ENCODE data around the gene MS4A7. TPM values are rescaled to one million over a fixed set of nuclear protein-coding genes. Genes with fewer than 3 reads are reported as not detected.

The MS4A7 gene
- total RNA-seq, 1 experiment from 2014 or later = 0.22 TPM

DNA sequence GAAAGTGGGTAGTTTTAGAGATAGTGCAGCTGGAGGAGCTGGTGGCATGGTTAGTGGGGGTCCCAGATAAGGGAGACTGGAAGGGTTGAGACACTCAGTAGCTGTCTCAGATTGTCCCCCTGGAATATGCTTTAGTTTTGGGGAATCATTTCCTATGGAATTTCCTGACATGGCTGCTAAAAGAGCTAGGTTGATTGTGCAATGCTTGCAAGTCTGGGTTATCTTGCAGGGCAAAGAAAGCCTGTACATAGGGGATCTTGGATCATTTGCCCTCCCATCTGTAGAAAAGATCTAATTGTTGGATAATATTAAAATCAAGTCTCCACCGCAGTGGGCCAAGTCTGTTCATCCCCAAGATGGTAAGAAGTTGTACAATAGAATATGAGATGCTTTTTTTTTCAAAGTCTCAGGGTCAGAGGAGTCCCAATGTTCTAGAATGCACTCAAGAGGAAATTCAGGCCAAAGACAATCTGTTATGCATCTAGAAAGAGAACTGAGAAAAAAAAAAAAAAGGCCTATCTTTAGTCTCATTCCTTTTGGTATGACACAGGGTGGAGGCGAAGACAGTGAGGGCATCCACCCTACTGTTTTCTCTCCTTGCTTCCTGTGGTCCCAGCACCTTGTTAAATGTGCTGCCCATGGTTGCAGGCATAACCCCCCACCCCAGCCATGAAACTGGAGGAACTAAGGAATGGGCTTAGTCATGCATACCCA lies 31.1 kb upstream of the MS4A7 start:
- Histone ChIP-seq H3K9me3 (ENCODE audit: control insufficient read depth in 1 of 2, insufficient read depth in 1 of 2, low read depth in 1 of 2, low read length in 2 of 2) (no peaks in the 10 kb centered on the region), H3K36me3 (ENCODE audit: control insufficient read depth in 1 of 2, insufficient read depth in 2 of 2, low read length in 2 of 2) (no peaks in the 10 kb centered on the region), H3K4me2 (ENCODE audit: low read length) (no peak overlapping the region), H3K9me2 (ENCODE audit: insufficient read depth) (no peaks in the 10 kb centered on the region), H3K4me3 (replicated peaks in 1 of 2; ENCODE audit: low read depth in 1 of 2, low read length in 2 of 2) (no peak overlapping the region), H3K9ac (ENCODE audit: low read length) (no peak overlapping the region), H2AFZ (ENCODE audit: low read depth, low read length, poor library complexity, severe bottlenecking) (no peak overlapping the region), H3K27me3 (ENCODE audit: insufficient read depth, low read length) (no peaks in the 10 kb centered on the region; the same call in 1 of the 2 replicates), H3K4me1 (ENCODE audit: control insufficient read depth in 1 of 2, insufficient read depth in 2 of 2, low read length in 2 of 2) (no peaks in the 10 kb centered on the region), H4K20me1 (ENCODE audit: insufficient read depth) (no peaks in the 10 kb centered on the region), H3K27ac (ENCODE audit: low read depth, low read length) (no peak overlapping the region), H3K79me2 (ENCODE audit: insufficient read depth, low read length) (no peaks in the 10 kb centered on the region)
- ATAC-seq (no peak), DNase-seq (ENCODE audit: low read depth, low spot score) (no peak)
- no TSS peak for BruUV-seq (replicated peaks)
- ChIA-PET POLR2A (no interaction called here), CTCF (interaction anchor here (1.2 kb wide), 1 partner anchor 416 kb away, joined by 5 read pairs; no protein-coding TSS in a partner anchor), RAD21 (ENCODE audit: low non-redundant PET in 1 of 2, low total read pairs in 2 of 2, uncharacterized antibody in 2 of 2, unreplicated experiment in 2 of 2) (no interaction called here)
- intact Hi-C loops (cut with micrococcal nuclease) = no loop called here
- TF ChIP-seq POLR2A (IDR thresholded peaks at IDR 0.05; ENCODE audit: borderline replicate concordance, extremely low read depth, insufficient read depth, insufficient read length) (no peak), EZH2 (IDR thresholded peaks at IDR 0.05) (no peak), ZNF274 (IDR thresholded peaks at IDR 0.05; ENCODE audit: low read depth, low read length) (no peak), TCF7L2 (IDR thresholded peaks at IDR 0.05; ENCODE audit: borderline replicate concordance, extremely low read depth, insufficient read depth, insufficient read length) (no peak), SP1 (IDR thresholded peaks at IDR 0.05; ENCODE audit: low read depth) (no peak), SRF (IDR thresholded peaks at IDR 0.05; ENCODE audit: low read depth) (no peak)

- no peak for DNase-seq (ENCODE audit: low read depth, low spot score)
Observed at GRCh38 chr11:60348116-60348515, 30.2 kb upstream of the MS4A7 start.

More at GRCh38 chr11:60348116-60348515, 30.2 kb upstream of the MS4A7 start:
- intact Hi-C loops (cut with micrococcal nuclease) = no loop called here
- H3K9me2 ChIP-seq (ENCODE audit: insufficient read depth) = no peaks in the 10 kb centered on the region
- ATAC-seq = no peak
- H3K36me3 ChIP-seq (ENCODE audit: control insufficient read depth in 1 of 2, insufficient read depth in 2 of 2, low read length in 2 of 2) = no peaks in the 10 kb centered on the region
- H3K4me2 ChIP-seq (ENCODE audit: low read length) = no peak overlapping the region
- RAD21 ChIA-PET (ENCODE audit: low non-redundant PET in 1 of 2, low total read pairs in 2 of 2, uncharacterized antibody in 2 of 2, unreplicated experiment in 2 of 2) = interaction anchor here in 1 of 2 experiments (0.6 kb wide), 1 partner anchor 137 kb away, joined by 4 read pairs; no protein-coding TSS in a partner anchor
- TF ChIP-seq SRF (IDR thresholded peaks at IDR 0.05; ENCODE audit: low read depth) (no peak), EZH2phosphoT487 (IDR thresholded peaks at IDR 0.05; ENCODE audit: borderline replicate concordance) (no peak), CTCF (IDR thresholded peaks at IDR 0.05 in 2 of 3, conservative IDR thresholded peaks at IDR 0.05 in 1 of 3; ENCODE audit: borderline replicate concordance in 1 of 3, insufficient read depth in 1 of 3, low read depth in 2 of 3, low read length in 2 of 3) (0 out of 6 replicates have a peak, but pooled peaks of 1 of the 3 experiments have one; percentile 13), CEBPB (IDR thresholded peaks at IDR 0.05; ENCODE audit: low read depth) (no peak)
- TF ChIP-seq, protein P1, sequence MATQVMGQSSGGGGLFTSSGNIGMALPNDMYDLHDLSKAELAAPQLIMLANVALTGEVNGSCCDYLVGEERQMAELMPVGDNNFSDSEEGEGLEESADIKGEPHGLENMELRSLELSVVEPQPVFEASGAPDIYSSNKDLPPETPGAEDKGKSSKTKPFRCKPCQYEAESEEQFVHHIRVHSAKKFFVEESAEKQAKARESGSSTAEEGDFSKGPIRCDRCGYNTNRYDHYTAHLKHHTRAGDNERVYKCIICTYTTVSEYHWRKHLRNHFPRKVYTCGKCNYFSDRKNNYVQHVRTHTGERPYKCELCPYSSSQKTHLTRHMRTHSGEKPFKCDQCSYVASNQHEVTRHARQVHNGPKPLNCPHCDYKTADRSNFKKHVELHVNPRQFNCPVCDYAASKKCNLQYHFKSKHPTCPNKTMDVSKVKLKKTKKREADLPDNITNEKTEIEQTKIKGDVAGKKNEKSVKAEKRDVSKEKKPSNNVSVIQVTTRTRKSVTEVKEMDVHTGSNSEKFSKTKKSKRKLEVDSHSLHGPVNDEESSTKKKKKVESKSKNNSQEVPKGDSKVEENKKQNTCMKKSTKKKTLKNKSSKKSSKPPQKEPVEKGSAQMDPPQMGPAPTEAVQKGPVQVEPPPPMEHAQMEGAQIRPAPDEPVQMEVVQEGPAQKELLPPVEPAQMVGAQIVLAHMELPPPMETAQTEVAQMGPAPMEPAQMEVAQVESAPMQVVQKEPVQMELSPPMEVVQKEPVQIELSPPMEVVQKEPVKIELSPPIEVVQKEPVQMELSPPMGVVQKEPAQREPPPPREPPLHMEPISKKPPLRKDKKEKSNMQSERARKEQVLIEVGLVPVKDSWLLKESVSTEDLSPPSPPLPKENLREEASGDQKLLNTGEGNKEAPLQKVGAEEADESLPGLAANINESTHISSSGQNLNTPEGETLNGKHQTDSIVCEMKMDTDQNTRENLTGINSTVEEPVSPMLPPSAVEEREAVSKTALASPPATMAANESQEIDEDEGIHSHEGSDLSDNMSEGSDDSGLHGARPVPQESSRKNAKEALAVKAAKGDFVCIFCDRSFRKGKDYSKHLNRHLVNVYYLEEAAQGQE (IDR thresholded peaks at IDR 0.05; ENCODE audit: low read depth) = no peak
- CTCF ChIA-PET = interaction anchor here (1.1 to 1.2 kb wide), 2 partner anchors 15 to 415 kb away, joined by 3 to 5 read pairs; no protein-coding TSS in a partner anchor
- no TSS peak for BruUV-seq (replicated peaks)
- no peaks in the 10 kb centered on the region for H3K4me1 ChIP-seq (ENCODE audit: control insufficient read depth in 1 of 2, insufficient read depth in 2 of 2, low read length in 2 of 2)
- no peaks in the 10 kb centered on the region for H3K79me2 ChIP-seq (ENCODE audit: insufficient read depth, low read length)
- no peaks in the 10 kb centered on the region; the same call in 1 of the 2 replicates for H3K27me3 ChIP-seq (ENCODE audit: insufficient read depth, low read length)
- no peaks in the 10 kb centered on the region for H4K20me1 ChIP-seq (ENCODE audit: insufficient read depth)
- no peak overlapping the region for H3K4me3 ChIP-seq (replicated peaks in 1 of 2; ENCODE audit: low read depth in 1 of 2, low read length in 2 of 2)
- H2AFZ ChIP-seq (ENCODE audit: low read depth, low read length, poor library complexity, severe bottlenecking) = no peak overlapping the region
- POLR2A ChIA-PET = no interaction called here
- no peak overlapping the region for H3K27ac ChIP-seq (ENCODE audit: low read depth, low read length)
- H3K9ac ChIP-seq (ENCODE audit: low read length) = no peak overlapping the region
- no peaks in the 10 kb centered on the region for H3K9me3 ChIP-seq (ENCODE audit: control insufficient read depth in 1 of 2, insufficient read depth in 1 of 2, low read depth in 1 of 2, low read length in 2 of 2)

Data from HCT116 (cell line).